Renal pelvis (tissue), 4 donors: Measurements from ENCODE around the gene CYP26B1. TPM values are rescaled to one million over a fixed set of nuclear protein-coding genes. Genes with fewer than 3 reads are reported as not detected.

Source experiments
- DNase-seq: peaks from one replicate; pipeline ENCODE4 v3.0.0-alpha.2; 2013
- polyA plus RNA-seq, 3 donors: library from polyadenylated mRNA; unstranded; fragments of 120-200 nt; gene quantifications; one replicate each; pipeline ENCODE4 v1.2.1, GENCODE V29; 2013; ENCODE audit not compliant: insufficient read length in 3 of 3

The CYP26B1 gene
- polyA plus RNA-seq, 3 donors, result 11.2 to 16.9 (median 16.5) TPM

DNA sequence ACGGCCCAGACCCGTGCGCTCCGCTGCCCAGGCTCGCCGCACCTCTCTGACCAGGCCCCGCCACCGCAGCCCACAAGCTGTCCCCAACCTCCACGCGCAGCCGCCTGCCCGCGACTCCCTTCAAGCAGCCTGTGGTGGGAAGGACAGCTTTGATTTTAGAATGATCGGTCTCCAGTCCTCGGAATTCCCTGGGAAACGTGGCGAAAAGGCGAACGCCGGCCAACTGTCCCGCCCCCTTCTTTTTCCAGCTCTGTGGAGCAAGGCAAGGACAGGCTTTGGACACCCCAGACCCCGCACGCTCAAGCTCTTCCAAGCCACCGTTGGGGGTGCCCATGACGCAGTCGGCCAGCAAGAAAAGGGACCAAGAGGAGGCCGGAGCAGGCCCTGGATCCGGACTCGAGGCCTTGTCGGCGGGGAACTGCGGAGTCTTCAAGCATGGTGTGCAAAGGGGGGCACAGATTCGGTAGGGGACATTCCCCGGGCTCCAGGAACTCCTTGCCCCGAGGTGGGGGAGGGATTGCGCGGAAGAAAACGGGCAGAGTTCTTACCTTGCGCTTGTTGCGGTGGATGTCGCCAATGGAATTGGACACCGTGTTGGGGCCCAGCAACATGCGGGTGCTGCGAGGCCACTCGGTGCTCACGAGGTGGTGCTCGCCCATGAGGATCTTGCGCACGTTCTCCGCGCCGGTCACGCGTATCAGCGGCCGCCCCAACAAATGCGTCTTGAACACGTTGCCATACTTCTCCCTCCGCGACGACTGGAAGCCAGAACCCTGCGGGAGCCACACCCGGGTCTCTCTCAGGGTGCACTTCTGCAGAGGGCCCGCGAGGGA lies 4.0 kb downstream of the CYP26B1 start:
- DNase-seq, result no peak

GRCh38 chr2:72142570-72143440 lies 4.9 kb downstream of the CYP26B1 start:
- peak; percentile 73 for DNase-seq

DNA sequence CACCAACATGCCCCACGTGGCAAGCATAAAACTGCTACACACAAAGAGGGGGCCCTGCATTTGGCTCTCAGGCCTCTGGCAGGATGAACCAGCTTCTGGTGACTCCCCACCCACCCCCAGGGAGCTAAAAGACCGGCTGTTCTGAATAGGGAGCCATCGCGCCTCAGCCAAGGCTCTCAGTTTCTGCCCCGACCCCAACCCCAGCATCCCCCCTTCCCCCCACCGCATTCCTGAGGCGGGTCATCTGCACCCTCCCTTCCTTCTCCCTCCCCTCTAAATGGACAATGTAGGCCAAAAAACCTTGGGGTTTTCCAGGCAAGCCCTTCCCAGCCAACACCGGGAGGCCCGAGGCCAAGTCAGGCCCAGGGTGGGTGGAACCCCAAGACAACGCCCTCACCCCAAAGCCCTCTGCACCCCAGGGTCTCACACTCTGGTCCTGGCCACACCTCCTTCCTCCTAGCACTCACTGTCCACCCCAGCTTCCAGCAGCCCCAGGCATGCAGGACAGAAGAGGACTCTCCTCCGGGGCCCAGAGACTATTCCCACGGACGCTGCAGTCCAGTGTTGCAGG lies 5.7 kb downstream of the CYP26B1 start:
- DNase-seq, result no peak

DNA sequence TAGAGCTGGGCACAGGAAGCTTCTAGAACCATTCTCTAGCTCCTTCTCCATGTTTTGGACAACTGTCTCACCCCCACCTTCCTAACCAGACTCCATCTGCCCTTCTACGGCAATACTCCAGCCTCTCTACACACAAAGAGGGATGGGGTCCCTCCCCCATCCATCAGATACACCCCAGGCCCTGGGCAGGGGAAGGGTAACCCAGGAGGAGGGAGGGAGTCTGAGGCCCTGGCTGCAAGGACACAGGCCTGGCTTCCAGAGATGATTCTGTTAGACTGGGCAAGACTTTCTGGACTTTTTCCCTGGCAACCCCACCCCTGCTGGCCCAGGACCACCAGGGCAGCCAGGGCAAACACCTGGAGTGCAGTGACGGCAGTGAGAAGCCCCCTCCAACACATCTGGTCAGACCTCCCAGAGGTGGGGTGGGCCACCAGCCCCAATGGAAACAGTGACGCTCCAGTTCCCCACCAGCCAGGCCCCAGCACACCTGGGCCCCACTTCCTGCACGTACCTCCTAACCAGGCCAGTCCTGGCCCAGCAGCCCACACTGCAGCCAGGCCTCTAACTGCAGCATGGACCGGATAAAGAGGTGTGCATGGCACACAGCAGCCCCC lies 6.5 kb downstream of the CYP26B1 start:
- no peak for DNase-seq

GRCh38 chr2:72140621-72140960 lies 7.1 kb downstream of the CYP26B1 start:
- DNase-seq, result no peak

- DNase-seq, result no peak
These were observed 7.6 kb downstream of the CYP26B1 start for GRCh38 chr2:72139874-72140620.

DNA sequence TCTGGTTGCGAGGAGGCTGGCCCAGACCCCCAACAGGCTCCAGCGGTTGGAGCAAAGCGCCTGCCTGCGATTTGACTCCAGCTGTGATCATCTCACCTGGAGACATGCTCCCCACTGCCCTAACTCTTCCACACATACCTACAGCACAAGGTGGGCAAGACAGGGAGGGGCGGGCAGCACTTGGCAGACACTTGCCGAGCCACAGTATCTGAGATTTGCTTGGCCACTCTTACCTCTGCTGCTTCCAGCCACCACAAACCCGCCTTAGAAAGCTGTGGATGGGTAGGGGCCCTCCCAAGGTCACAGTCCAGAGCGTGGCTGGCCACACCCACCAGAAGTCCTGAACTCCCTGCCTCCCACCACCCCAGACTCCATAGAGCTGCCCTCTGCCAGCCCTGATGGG lies 8.2 kb downstream of the CYP26B1 start:
- no peak for DNase-seq

GRCh38 chr2:72138921-72139381 lies 8.7 kb downstream of the CYP26B1 start:
- no peak for DNase-seq

GRCh38 chr2:72138011-72138881 lies 9.4 kb downstream of the CYP26B1 start:
- DNase-seq, result no peak

GRCh38 chr2:72137498-72138010 lies 10.1 kb downstream of the CYP26B1 start:
- DNase-seq, result no peak

- no peak for DNase-seq
These were observed 10.6 kb downstream of the CYP26B1 start for GRCh38 chr2:72136933-72137497.

DNA sequence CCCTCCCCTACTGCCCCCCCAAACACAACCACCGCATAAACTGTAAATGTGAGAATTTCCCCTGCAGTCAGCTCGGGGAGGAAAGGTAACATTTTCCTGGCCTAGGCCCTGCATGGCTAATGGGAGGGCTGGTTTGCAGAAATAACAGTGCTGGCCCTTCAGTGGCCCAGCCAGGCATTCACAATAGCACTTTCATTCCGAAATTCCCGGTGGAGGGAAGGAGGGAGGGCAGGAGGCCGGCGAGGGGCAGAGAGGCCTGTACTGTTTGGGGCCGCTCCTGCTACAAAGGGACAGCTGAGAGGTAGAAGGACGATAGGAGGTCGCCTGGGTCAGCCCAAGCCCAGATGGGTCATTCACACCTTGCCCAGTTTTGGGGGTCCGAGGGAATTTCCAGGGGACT lies 11.3 kb downstream of the CYP26B1 start:
- DNase-seq, result no peak

GRCh38 chr2:72135921-72136320 lies 11.7 kb downstream of the CYP26B1 start:
- no peak for DNase-seq

DNA sequence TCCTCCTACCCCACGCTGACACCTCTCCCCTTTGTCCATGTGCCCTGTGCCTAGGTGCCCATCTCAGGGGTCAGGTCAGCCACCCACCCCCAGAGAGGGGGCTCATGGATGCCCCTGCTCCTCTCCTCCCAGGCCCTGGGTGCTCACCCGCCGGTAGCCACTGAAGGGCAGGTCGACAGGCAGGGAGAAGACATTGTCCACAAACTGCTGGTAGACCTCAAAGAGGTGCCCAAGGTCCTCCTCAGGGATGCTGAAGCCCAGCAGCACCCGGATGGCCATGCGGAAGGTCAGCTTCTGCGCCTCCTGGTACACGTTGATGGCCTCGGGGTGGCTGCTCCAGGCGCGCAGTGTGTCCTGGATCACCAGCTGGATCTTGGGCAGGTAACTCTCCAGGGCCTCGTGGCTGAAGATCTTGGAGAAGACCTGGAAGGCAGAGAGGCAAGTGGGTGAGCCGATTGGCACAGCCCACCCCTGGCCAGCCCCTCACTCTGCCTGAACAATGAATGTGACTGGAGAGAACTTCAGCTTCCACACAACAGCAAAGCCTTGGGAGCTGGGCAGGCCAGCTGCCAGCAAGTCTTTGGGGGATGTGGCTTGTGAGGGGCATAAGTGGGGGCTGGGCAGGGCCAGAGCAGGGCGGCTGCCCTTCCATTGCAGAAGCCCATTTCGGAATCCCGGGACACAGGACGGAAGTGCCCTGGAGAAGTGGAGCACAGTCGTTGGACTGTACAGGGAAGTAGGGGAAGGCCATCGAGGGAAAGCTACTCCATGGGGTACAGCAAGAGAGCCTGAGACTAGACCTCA lies 12.5 kb downstream of the CYP26B1 start:
- no peak for DNase-seq

DNA sequence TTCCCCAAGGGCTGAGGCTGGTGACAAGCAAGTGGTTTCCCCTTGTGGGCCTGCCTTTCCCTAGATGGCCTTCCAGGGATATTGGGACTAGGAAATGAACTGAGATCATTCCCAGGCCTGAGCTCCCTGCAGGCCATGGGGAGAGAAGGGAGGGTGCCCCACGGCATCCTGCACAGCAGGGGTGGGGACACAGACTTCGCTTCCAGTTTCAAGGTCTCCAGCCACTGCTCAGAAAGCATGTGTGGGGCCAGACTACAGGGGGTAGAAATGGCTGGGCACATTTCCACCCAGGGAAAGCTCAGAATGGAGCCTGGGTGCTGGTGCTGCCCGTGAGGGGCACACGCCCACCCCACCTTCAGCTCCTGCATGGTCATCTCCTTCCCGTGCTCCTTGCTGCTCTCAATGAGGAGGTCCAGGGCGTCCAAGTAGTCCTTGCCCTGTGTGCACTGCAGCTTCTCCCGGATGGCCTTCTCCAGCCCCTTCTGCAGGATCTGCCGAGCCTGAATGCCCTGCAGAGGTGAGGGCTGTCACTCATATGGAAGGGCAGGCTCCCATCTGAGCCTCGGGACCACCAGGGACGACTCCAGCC lies 13.2 kb downstream of the CYP26B1 start:
- no peak for DNase-seq

GRCh38 chr2:72133721-72134407 lies 13.8 kb downstream of the CYP26B1 start:
- DNase-seq, result no peak

DNA sequence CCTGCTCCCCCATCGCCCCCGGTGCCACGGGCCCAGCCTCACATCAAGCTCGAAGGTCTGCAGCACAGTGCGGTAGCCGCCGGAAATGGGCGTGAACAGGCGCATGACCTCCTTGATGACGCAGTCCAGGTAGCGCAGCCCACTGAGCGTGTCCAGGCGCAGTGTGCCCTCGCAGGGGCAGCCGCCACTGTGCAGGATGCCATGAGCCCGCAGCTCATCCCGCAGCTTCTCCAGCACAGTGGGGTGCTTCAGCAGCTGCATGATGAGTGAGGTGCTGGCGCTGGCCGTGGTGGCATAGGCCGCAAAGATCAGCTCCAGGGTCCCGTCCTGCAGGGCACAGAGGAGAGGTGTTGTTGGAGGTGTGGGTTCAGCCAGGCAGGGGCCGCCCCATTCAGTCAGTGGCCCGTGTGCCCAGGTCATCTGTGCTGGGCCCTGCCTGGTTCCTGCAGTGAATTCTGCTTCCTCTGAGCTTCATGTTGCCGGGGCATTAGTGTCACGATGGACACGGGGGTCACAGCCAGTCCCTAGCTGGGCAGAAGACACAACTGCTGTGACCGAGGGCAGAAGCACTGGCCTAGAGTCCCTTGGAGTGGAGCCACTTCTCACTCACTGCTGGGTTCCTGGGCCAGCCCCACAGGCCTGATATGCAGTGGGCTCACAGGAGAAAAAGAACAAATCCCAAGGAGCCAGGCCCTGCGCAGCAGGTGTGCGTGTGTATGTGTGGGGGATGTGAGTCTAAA lies 14.5 kb downstream of the CYP26B1 start:
- DNase-seq, result no peak
